ENCODE results near the gene SEMA3C. TPM values are rescaled to one million over a fixed set of nuclear protein-coding genes. Genes with fewer than 3 reads are reported as not detected.
"Not testable (repeated sequence)": the region's sequence is repeated elsewhere in the genome, so short reads cannot be mapped to it uniquely, and the experiment has no call there.

Gene SEMA3C
- total RNA-seq, 2 donors from 2014 or later = 0.09 to 0.15 TPM

- no peaks in the 10 kb centered on the region for H3K4me1 Mint-ChIP-seq
- no peak overlapping the region for H3K4me3 Mint-ChIP-seq
- no peak overlapping the region for H3K27ac Mint-ChIP-seq
- H3K36me3 ChIP-seq (ENCODE audit: control insufficient read depth, insufficient read depth, low read length) = no peaks in the 10 kb centered on the region
- H3K9me3 ChIP-seq (ENCODE audit: control insufficient read depth, low read length) = no peaks in the 10 kb centered on the region
- H3K9ac ChIP-seq (ENCODE audit: extremely low read depth, low read length, poor library complexity, severe bottlenecking) = no peak overlapping the region
- H3K36me3 Mint-ChIP-seq (ENCODE audit: low read depth) = no peaks in the 10 kb centered on the region
- H3K4me1 ChIP-seq (ENCODE audit: control insufficient read depth, insufficient read depth, low read length) = no peaks in the 10 kb centered on the region
- H3K27me3 ChIP-seq (ENCODE audit: control insufficient read depth, insufficient read depth, low read length, poor library complexity, severe bottlenecking) = no peaks in the 10 kb centered on the region
- no peak for TF ChIP-seq CTCF (conservative IDR thresholded peaks at IDR 0.05)
- DNase-seq = no peak
- no peaks in the 10 kb centered on the region for H3K9me3 Mint-ChIP-seq
- no peak overlapping the region for H3K4me3 ChIP-seq (ENCODE audit: low read length)
- no peaks in the 10 kb centered on the region for H3K27me3 Mint-ChIP-seq (ENCODE audit: insufficient read depth)
- H3K27ac ChIP-seq (ENCODE audit: low read depth, low read length) = no peak overlapping the region
Observed at GRCh38 chr7:80932536-80932935, 13.7 kb upstream of the SEMA3C start.

- DNase-seq = no peak
- Mint-ChIP-seq H3K27ac (no peak overlapping the region), H3K4me1 (no peaks in the 10 kb centered on the region), H3K9me3 (no peaks in the 10 kb centered on the region), H3K4me3 (no peak overlapping the region), H3K27me3 (ENCODE audit: insufficient read depth) (no peaks in the 10 kb centered on the region), H3K36me3 (ENCODE audit: low read depth) (no peaks in the 10 kb centered on the region)
- no peaks in the 10 kb centered on the region for H3K4me1 ChIP-seq (ENCODE audit: control insufficient read depth, insufficient read depth, low read length)
- H3K4me3 ChIP-seq (ENCODE audit: low read length) = no peak overlapping the region
- no peak for TF ChIP-seq CTCF (conservative IDR thresholded peaks at IDR 0.05)
- no peak overlapping the region for H3K9ac ChIP-seq (ENCODE audit: extremely low read depth, low read length, poor library complexity, severe bottlenecking)
- H3K27ac ChIP-seq (ENCODE audit: low read depth, low read length) = no peak overlapping the region
- no peaks in the 10 kb centered on the region for H3K36me3 ChIP-seq (ENCODE audit: control insufficient read depth, insufficient read depth, low read length)
- no peaks in the 10 kb centered on the region for H3K27me3 ChIP-seq (ENCODE audit: control insufficient read depth, insufficient read depth, low read length, poor library complexity, severe bottlenecking)
- H3K9me3 ChIP-seq (ENCODE audit: control insufficient read depth, low read length) = no peaks in the 10 kb centered on the region
- 89 to 94% methylated on average over 3 of the region's 3 CpGs for WGBS, 2 experiments (ENCODE audit: insufficient coverage in 1 of 2, insufficient read length in 1 of 2)
Observed at GRCh38 chr7:80929619-80930018, 10.8 kb upstream of the SEMA3C start.

DNA sequence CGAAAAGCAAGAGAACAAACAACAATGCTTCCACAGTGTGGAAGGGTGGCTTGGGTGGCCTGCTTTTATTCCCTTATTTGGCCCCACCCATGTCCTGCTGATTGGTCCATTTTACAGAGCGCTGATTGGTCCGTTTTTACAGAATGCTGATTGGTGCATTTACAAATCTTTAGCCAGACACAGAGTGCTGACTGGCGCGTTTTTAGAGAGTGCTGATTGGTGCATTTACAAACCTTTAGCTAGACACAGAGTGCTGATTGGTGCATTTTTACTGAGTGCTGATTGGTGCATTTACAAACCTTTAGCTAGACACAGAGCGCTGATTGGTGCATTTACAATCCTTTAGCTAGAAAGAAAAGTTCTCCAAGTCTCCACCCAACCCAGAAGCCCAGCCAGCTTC lies 8.1 kb upstream of the SEMA3C start:
- not testable (repeated sequence) for H3K27me3 Mint-ChIP-seq (ENCODE audit: insufficient read depth); H3K36me3 Mint-ChIP-seq (ENCODE audit: low read depth); H3K9me3 ChIP-seq (ENCODE audit: control insufficient read depth, low read length); H3K4me1 ChIP-seq (ENCODE audit: control insufficient read depth, insufficient read depth, low read length); H3K9ac ChIP-seq (ENCODE audit: extremely low read depth, low read length, poor library complexity, severe bottlenecking); H3K36me3 ChIP-seq (ENCODE audit: control insufficient read depth, insufficient read depth, low read length); DNase-seq; H3K27ac Mint-ChIP-seq; H3K4me1 Mint-ChIP-seq; H3K4me3 Mint-ChIP-seq; H3K4me3 ChIP-seq (ENCODE audit: low read length); H3K9me3 Mint-ChIP-seq; H3K27me3 ChIP-seq (ENCODE audit: control insufficient read depth, insufficient read depth, low read length, poor library complexity, severe bottlenecking); H3K27ac ChIP-seq (ENCODE audit: low read depth, low read length)
- 96 to 97% methylated on average over 3 to 6 of the region's 6 CpGs for WGBS, 2 experiments (ENCODE audit: insufficient coverage in 1 of 2, insufficient read length in 1 of 2)

DNA sequence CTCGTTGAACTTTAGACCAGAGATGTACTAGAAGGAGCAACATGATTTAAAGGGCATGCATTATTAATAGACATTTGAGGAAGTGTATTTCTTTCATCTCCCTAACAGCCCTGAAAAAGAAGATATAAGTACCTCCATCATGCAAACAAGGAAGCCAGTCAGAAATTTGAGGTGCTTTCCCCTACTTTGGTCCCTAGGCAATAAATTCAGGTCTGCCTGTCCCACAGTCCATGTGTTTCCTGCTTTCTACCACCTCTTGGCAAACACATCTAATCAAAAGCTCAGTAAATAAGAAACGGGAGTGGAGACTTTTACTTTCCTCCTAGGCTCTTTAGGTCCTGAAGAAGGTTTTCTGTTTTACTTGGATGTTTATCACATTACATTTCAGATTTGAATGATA lies 5.2 kb upstream of the SEMA3C start:
- TF ChIP-seq CTCF (conservative IDR thresholded peaks at IDR 0.05) = no peak
- Mint-ChIP-seq H3K27me3 (ENCODE audit: insufficient read depth) (peaks cover 20% of the 10 kb centered on the region), H3K9me3 (no peaks in the 10 kb centered on the region), H3K4me3 (no peak overlapping the region), H3K36me3 (ENCODE audit: low read depth) (no peaks in the 10 kb centered on the region), H3K4me1 (peaks cover 21% of the 10 kb centered on the region), H3K27ac (no peak overlapping the region)
- no peaks in the 10 kb centered on the region for H3K27me3 ChIP-seq (ENCODE audit: control insufficient read depth, insufficient read depth, low read length, poor library complexity, severe bottlenecking)
- no peak overlapping the region for H3K27ac ChIP-seq (ENCODE audit: low read depth, low read length)
- H3K9ac ChIP-seq (ENCODE audit: extremely low read depth, low read length, poor library complexity, severe bottlenecking) = no peak overlapping the region
- DNase-seq = no peak
- WGBS, 2 experiments (ENCODE audit: insufficient coverage in 1 of 2, insufficient read length in 1 of 2) = 100% methylated on average over 1 to 2 of the region's 2 CpGs
- no peak overlapping the region for H3K4me3 ChIP-seq (ENCODE audit: low read length)
- no peaks in the 10 kb centered on the region for H3K36me3 ChIP-seq (ENCODE audit: control insufficient read depth, insufficient read depth, low read length)
- no peaks in the 10 kb centered on the region for H3K9me3 ChIP-seq (ENCODE audit: control insufficient read depth, low read length)
- H3K4me1 ChIP-seq (ENCODE audit: control insufficient read depth, insufficient read depth, low read length) = no peaks in the 10 kb centered on the region
